Esophagus squamous epithelium (tissue), 4 donors: ENCODE measurements around the gene NR2F2.

Experiments used
- CTCF ChIP-seq, 6 experiments: fragments of 450-650 bp in 4 of 6; fragments of 200-600 bp in 2 of 6; sonication (generic) in 2 of 6; IDR thresholded peaks; one replicate each; pipeline ENCODE4 v1.5.1; 2016 to 2019; ENCODE audit warnings: antibody characterized with exemption in 6 of 6, mild to moderate bottlenecking in 4 of 6, moderate library complexity in 4 of 6
- POLR2A ChIP-seq, 4 donors: fragments of 450-650 bp; IDR thresholded peaks; one replicate each; pipeline ENCODE4 v1.6.1; 2017; ENCODE audit warnings: antibody characterized with exemption in 4 of 4, mild to moderate bottlenecking in 4 of 4, moderate library complexity in 3 of 4

DNA sequence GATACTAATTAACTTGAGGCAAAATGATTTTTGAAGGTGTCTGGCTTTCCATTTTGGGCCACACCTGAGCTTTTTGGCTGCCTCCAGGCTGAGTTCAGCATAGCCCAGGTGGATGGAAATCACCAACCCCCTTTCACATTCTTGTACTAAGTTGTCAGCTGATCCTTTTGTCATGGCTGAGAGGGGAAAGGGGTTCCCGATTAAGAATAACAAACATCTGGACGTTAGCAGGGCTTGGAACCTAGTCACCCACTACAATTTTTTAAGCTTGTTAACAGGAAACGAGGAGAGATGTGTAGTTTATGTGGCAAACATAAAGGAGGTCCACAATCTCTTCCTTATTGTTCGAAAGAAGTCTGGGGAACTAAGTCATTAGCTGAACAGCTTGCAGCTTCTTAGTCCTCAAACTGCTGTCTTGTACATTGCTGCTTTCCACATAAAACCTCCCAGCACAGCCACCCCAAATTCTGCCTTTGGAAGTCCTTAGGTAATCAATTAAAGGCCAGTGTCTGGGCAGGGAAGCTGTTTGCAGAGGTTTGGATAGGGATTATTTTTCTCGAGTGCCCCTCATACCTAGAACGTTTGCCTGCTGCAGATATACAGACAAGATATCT, 5.0 kb downstream of the NR2F2 start:
- no peak for TF ChIP-seq CTCF (IDR thresholded peaks at IDR 0.05)
- TF ChIP-seq POLR2A (IDR thresholded peaks at IDR 0.05) = no peak
